CD14-positive monocyte (primary cell): ENCODE results near the gene AURKAIP1. TPM values are rescaled to one million over a fixed set of nuclear protein-coding genes. Genes with fewer than 3 reads are reported as not detected.

Source experiments
- DNase-seq, 3 donors: peaks; one replicate each; pipeline ENCODE4 v3.0.0-alpha.2; 2011 to 2022
- H2AFZ ChIP-seq: 2 replicates; pipeline ENCODE4 v1.6.0; 2012; ENCODE audit warnings: mild to moderate bottlenecking, low read depth, low read length, inconsistent platforms; ENCODE audit not compliant: insufficient read depth, poor library complexity, severe bottlenecking
- H3K27ac ChIP-seq, 2 donors: 1 replicate in 1 of 2; 2 replicates in 1 of 2; pipeline ENCODE4 v1.5.1; 2012 to 2013; ENCODE audit warnings: low read length in 2 of 2, control low read depth in 1 of 2, inconsistent platforms in 1 of 2, low read depth in 1 of 2, mild to moderate bottlenecking in 1 of 2
- H3K27me3 ChIP-seq, 2 donors: one replicate each; pipeline versions ENCODE4 v1.6.0 to v1.6.1; 2011 to 2013; ENCODE audit warnings: low read length in 2 of 2; ENCODE audit not compliant: control insufficient read depth in 2 of 2, insufficient read depth in 2 of 2
- H3K36me3 ChIP-seq, 2 donors: replicated peaks in 1 of 2; 1 replicate in 1 of 2; 2 replicates in 1 of 2; pipeline versions ENCODE4 v1.5.1 to v1.6.1; 2012 to 2013; ENCODE audit warnings: low read length in 2 of 2, control low read depth in 1 of 2, inconsistent platforms in 1 of 2, mild to moderate bottlenecking in 1 of 2; ENCODE audit not compliant: insufficient read depth in 2 of 2, control insufficient read depth in 1 of 2
- H3K4me1 ChIP-seq, 2 donors: 1 replicate in 1 of 2; 2 replicates in 1 of 2; pipeline versions ENCODE4 v1.5.1 to v1.6.1; 2012 to 2013; ENCODE audit warnings: low read length in 2 of 2, control low read depth in 1 of 2, inconsistent platforms in 1 of 2, mild to moderate bottlenecking in 1 of 2, moderate library complexity in 1 of 2; ENCODE audit not compliant: insufficient read depth in 2 of 2, control insufficient read depth in 1 of 2
- H3K4me2 ChIP-seq: replicated peaks from 2 replicates; pipeline ENCODE3; 2012; ENCODE audit warnings: low read length, moderate library complexity, mild to moderate bottlenecking; ENCODE audit not compliant: poor library complexity, severe bottlenecking; ENCODE audit errors: extremely low read depth
- H3K4me3 ChIP-seq, 3 experiments: fragments of 200-600 bp in 1 of 3; sonication (generic) in 1 of 3; replicated peaks in 1 of 3; 1 replicate in 2 of 3; 2 replicates in 1 of 3; pipeline ENCODE4 v1.5.1; 2011 to 2013; ENCODE audit warnings: low read length in 3 of 3, mild to moderate bottlenecking in 3 of 3, control low read depth in 2 of 3, low read depth in 2 of 3, inconsistent platforms in 1 of 3, moderate library complexity in 1 of 3
- H3K79me2 ChIP-seq: 2 replicates; pipeline ENCODE4 v1.6.0; 2012; ENCODE audit warnings: mild to moderate bottlenecking, control low read depth, inconsistent platforms, low read length, moderate library complexity; ENCODE audit not compliant: insufficient read depth
- H3K9ac ChIP-seq: 2 replicates; pipeline ENCODE4 v1.6.0; 2017; ENCODE audit warnings: low read length, mild to moderate bottlenecking; ENCODE audit not compliant: insufficient read depth, poor library complexity, severe bottlenecking
- H3K9me3 ChIP-seq, 2 donors: replicated peaks in 1 of 2; 1 replicate in 1 of 2; 2 replicates in 1 of 2; pipeline versions ENCODE4 v1.5.1 to v1.6.1; 2012 to 2013; ENCODE audit warnings: low read length in 2 of 2, control low read depth in 1 of 2; ENCODE audit not compliant: control insufficient read depth in 1 of 2, insufficient read depth in 1 of 2
- H4K20me1 ChIP-seq: 2 replicates; pipeline ENCODE4 v1.6.0; 2012; ENCODE audit warnings: mild to moderate bottlenecking, low read length, control low read depth, moderate library complexity; ENCODE audit not compliant: insufficient read depth
- H3K27ac Mint-ChIP-seq, 7 donors: one replicate each; pipeline ENCODE4 v1.8.0; 2020; ENCODE audit warnings: mild to moderate bottlenecking in 7 of 7, mixed read lengths in 7 of 7, moderate library complexity in 6 of 7, inconsistent platforms in 2 of 7
- H3K27me3 Mint-ChIP-seq, 3 donors: one replicate each; pipeline ENCODE4 v1.8.0; 2021 to 2022; ENCODE audit warnings: low read depth in 3 of 3, mild to moderate bottlenecking in 3 of 3, mixed read lengths in 3 of 3, moderate library complexity in 3 of 3, inconsistent platforms in 1 of 3
- H3K36me3 Mint-ChIP-seq, 2 donors: one replicate each; pipeline ENCODE4 v1.8.0; 2020; ENCODE audit warnings: mixed read lengths in 2 of 2, inconsistent platforms in 1 of 2, mild to moderate bottlenecking in 1 of 2
- H3K4me1 Mint-ChIP-seq: one replicate; pipeline ENCODE4 v1.8.0; 2020; ENCODE audit warnings: mild to moderate bottlenecking, mixed read lengths
- H3K4me3 Mint-ChIP-seq, 2 donors: one replicate each; pipeline ENCODE4 v1.8.0; 2020; ENCODE audit warnings: mild to moderate bottlenecking in 2 of 2, mixed read lengths in 2 of 2, moderate library complexity in 1 of 2
- H3K9me3 Mint-ChIP-seq, 7 donors: one replicate each; pipeline ENCODE4 v1.8.0; 2020 to 2022; ENCODE audit warnings: mixed read lengths in 7 of 7, mild to moderate bottlenecking in 6 of 7, moderate library complexity in 6 of 7, inconsistent platforms in 2 of 7
- WGBS: methylation state at CpG from one replicate; pipeline ENCODE4 v1.1.5; 2013; ENCODE audit warnings: missing lambda C conversion rate; ENCODE audit not compliant: insufficient coverage; 5-methylcytosine and 5-hydroxymethylcytosine counted together
- intact Hi-C, 2 donors: fragments of 100-400 bp; cut with micrococcal nuclease; formaldehyde crosslinking; loops; one replicate each; pipeline versions ENCODE4 v1.15.0 to v1.15.1; 2023
- polyA plus RNA-seq, 3 donors: library from polyadenylated mRNA; depleted of rRNA in 1 of 3; unstranded in 2 of 3; stranded (reverse) in 1 of 3; fragments of 300-500 nt in 2 of 3; fragments of >200 nt in 1 of 3; fragmentation: Illumina TruSeq in 2 of 3; gene quantifications; 1 replicate in 2 of 3; 2 replicates in 1 of 3; pipeline ENCODE4 v1.2.3, GENCODE V29; 2012 to 2021
- TF ChIP-seq, protein P1 (sequence below): fragments of 200-600 bp; IDR thresholded peaks from one replicate; pipeline ENCODE4 v1.8.0; 2022; ENCODE audit warnings: antibody characterized with exemption, mild to moderate bottlenecking

Gene AURKAIP1
- polyA plus RNA-seq, 3 donors: 59.1 to 160 (median 134) TPM

GRCh38 chr1:1374589-1374928 is 448 bp downstream of the AURKAIP1 start:
- peaks cover 20% of the 10 kb centered on the region for H3K79me2 ChIP-seq
- peak overlapping the region; percentile 87 for H2AFZ ChIP-seq
- Mint-ChIP-seq H3K4me3 (peak overlapping the region; percentile 81 to 86), H3K36me3 (peaks cover 8 to 12% of the 10 kb centered on the region in 2 donors), H3K4me1 (peaks cover 40% of the 10 kb centered on the region), H3K27me3 (peaks cover 4% of the 10 kb centered on the region in 3 donors), H3K27ac (peak overlapping the region; percentile 82 to 99 (median 96)), H3K9me3 (peaks cover 0 to 2% (median 0%) of the 10 kb centered on the region in 7 donors)
- no peak for DNase-seq
- TF ChIP-seq, protein P1, sequence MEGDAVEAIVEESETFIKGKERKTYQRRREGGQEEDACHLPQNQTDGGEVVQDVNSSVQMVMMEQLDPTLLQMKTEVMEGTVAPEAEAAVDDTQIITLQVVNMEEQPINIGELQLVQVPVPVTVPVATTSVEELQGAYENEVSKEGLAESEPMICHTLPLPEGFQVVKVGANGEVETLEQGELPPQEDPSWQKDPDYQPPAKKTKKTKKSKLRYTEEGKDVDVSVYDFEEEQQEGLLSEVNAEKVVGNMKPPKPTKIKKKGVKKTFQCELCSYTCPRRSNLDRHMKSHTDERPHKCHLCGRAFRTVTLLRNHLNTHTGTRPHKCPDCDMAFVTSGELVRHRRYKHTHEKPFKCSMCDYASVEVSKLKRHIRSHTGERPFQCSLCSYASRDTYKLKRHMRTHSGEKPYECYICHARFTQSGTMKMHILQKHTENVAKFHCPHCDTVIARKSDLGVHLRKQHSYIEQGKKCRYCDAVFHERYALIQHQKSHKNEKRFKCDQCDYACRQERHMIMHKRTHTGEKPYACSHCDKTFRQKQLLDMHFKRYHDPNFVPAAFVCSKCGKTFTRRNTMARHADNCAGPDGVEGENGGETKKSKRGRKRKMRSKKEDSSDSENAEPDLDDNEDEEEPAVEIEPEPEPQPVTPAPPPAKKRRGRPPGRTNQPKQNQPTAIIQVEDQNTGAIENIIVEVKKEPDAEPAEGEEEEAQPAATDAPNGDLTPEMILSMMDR: no peak
- H3K27me3 ChIP-seq: no peaks in the 10 kb centered on the region
- H3K27ac ChIP-seq: peak overlapping the region; percentile 88 to 94
- no peaks in the 10 kb centered on the region for H3K9me3 ChIP-seq
- peak overlapping the region; percentile 96 for H3K9ac ChIP-seq
- peaks cover 0 to 9% of the 10 kb centered on the region in 2 donors for H3K36me3 ChIP-seq
- peaks cover 19% of the 10 kb centered on the region for H4K20me1 ChIP-seq
- peaks cover 37 to 49% of the 10 kb centered on the region in 2 donors for H3K4me1 ChIP-seq
- H3K4me3 ChIP-seq: peak overlapping the region; percentile 82 to 92 (median 83)
- intact Hi-C loops: loop anchor here in 1 of 2 donors (10.0 kb wide), 2 partner anchors 260 to 360 kb away; partner anchors contain the start of genes C1orf159 and ISG15
- WGBS: 0% methylated on average over 12 of the region's 24 CpGs
- H3K4me2 ChIP-seq: peak overlapping the region; percentile 72

DNA sequence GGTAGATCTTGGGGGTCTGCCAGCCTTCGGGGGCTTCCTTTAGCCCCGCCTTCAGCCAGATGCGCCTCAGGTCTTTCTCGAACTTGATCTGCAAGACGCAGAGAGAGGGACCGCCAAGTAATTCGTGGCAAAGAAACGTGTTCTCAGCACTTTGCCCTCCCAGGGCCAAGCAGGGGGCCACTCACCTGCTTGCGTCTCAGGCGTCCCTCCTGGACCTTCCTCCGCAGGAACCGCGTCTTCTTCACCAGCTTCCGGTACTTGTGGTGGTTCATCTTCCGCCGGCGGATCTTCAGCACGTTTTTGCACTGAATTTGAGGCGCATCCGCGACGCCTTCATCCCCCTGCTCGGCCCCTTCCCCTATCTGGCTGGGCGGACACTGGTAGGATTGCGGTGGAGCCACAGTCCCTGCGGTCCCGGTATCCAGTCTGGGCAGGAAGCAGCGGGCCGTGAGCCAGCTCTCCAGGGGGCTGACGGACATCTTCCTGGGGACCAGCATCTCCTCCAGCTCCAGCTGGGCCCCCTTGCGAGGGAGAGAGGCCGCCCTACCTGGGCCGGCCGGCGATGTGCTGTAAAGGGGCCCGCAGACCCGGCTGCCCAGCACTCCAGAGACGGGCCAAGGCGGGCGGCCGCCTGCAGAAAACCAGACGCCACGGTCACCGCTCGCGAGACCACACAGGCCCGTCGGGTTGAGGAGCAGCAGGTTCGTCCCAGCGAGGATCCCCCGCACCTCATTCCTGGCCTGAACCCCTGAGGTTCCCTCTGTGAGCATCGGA is 1.0 kb downstream of the AURKAIP1 start:
- H3K79me2 ChIP-seq: peaks cover 20% of the 10 kb centered on the region
- H3K9ac ChIP-seq: peak overlapping the region; percentile 96
- H3K27me3 Mint-ChIP-seq: peaks cover 4 to 7% (median 7%) of the 10 kb centered on the region in 3 donors
- peaks cover 40% of the 10 kb centered on the region for H3K4me1 Mint-ChIP-seq
- intact Hi-C loops: loop anchor here in 1 of 2 donors (10.0 kb wide), 2 partner anchors 259 to 359 kb away; partner anchors contain the start of genes C1orf159 and ISG15
- H3K9me3 Mint-ChIP-seq: peaks cover 0 to 2% (median 0%) of the 10 kb centered on the region in 7 donors
- peak overlapping the region; percentile 82 to 92 (median 83) for H3K4me3 ChIP-seq
- peak overlapping the region; percentile 81 to 86 for H3K4me3 Mint-ChIP-seq
- peaks cover 37 to 49% of the 10 kb centered on the region in 2 donors for H3K4me1 ChIP-seq
- no peaks in the 10 kb centered on the region for H3K27me3 ChIP-seq
- no peak for DNase-seq
- H4K20me1 ChIP-seq: peaks cover 19% of the 10 kb centered on the region
- H3K36me3 Mint-ChIP-seq: peaks cover 8 to 12% of the 10 kb centered on the region in 2 donors
- H3K4me2 ChIP-seq: peak overlapping the region; percentile 72
- H3K27ac Mint-ChIP-seq: peak overlapping the region in 5 of 7 donors; percentile 70 to 99 (median 95)
- H3K9me3 ChIP-seq: no peaks in the 10 kb centered on the region
- WGBS: 61% methylated on average over 52 of the region's 52 CpGs
- peak overlapping the region; percentile 88 to 94 for H3K27ac ChIP-seq
- H2AFZ ChIP-seq: no peak overlapping the region
- TF ChIP-seq, protein P1: no peak
- peaks cover 0 to 9% of the 10 kb centered on the region in 2 donors for H3K36me3 ChIP-seq
